HUDEP-2 (cell line): ENCODE data around the gene TM4SF4.

Experiments
- DNase-seq, 76 experiments: peaks; one replicate each; lab custom pipeline; 2025; ENCODE audit not compliant: unreplicated experiment in 76 of 76; lab: John Stamatoyannopoulos, UW

Gene TM4SF4

GRCh38 chr3:149454746-149455145, 19.8 kb upstream of the TM4SF4 start:
- DNase-seq: no peak

- DNase-seq: no peak
Measured at GRCh38 chr3:149455366-149455765, 19.1 kb upstream of the TM4SF4 start.

GRCh38 chr3:149455989-149456388, 18.5 kb upstream of the TM4SF4 start:
- no peak for DNase-seq

- DNase-seq: no peak
Measured at GRCh38 chr3:149459491-149460059, 14.9 kb upstream of the TM4SF4 start.

GRCh38 chr3:149460117-149460516, 14.4 kb upstream of the TM4SF4 start:
- no peak for DNase-seq

GRCh38 chr3:149462051-149462450, 12.4 kb upstream of the TM4SF4 start:
- no peak for DNase-seq

GRCh38 chr3:149462581-149463011, 11.9 kb upstream of the TM4SF4 start:
- DNase-seq: no peak

- DNase-seq: no peak
Measured at GRCh38 chr3:149463921-149464320, 10.6 kb upstream of the TM4SF4 start.

- DNase-seq: no peak
Measured at GRCh38 chr3:149464542-149465328, 9.8 kb upstream of the TM4SF4 start.

- DNase-seq: no peak
Measured at GRCh38 chr3:149465351-149465883, 9.1 kb upstream of the TM4SF4 start.

- DNase-seq: no peak
Measured at GRCh38 chr3:149466192-149466591, 8.3 kb upstream of the TM4SF4 start.

- no peak for DNase-seq
Measured at GRCh38 chr3:149468504-149469212, 5.8 kb upstream of the TM4SF4 start.

GRCh38 chr3:149470381-149470780, 4.1 kb upstream of the TM4SF4 start:
- no peak for DNase-seq

GRCh38 chr3:149472030-149472797, 2.3 kb upstream of the TM4SF4 start:
- no peak for DNase-seq

GRCh38 chr3:149473357-149474249, 894 bp upstream of the TM4SF4 start:
- no peak for DNase-seq

GRCh38 chr3:149475451-149476060, 1.1 kb downstream of the TM4SF4 start:
- no peak for DNase-seq

GRCh38 chr3:149476225-149476624, 1.7 kb downstream of the TM4SF4 start:
- no peak for DNase-seq

GRCh38 chr3:149479621-149480325, 5.3 kb downstream of the TM4SF4 start:
- DNase-seq: no peak
